Glomerular visceral epithelial cell (primary cell): ENCODE results near the gene CTIF.
A peak's percentile ranks its signal among the peaks of the same experiment; 100 is the strongest.

Experiments used
- DNase-seq: peaks from one replicate; pipeline ENCODE4 v3.0.0-alpha.2; 2016; ENCODE audit errors: extremely low spot score

The CTIF gene

DNA sequence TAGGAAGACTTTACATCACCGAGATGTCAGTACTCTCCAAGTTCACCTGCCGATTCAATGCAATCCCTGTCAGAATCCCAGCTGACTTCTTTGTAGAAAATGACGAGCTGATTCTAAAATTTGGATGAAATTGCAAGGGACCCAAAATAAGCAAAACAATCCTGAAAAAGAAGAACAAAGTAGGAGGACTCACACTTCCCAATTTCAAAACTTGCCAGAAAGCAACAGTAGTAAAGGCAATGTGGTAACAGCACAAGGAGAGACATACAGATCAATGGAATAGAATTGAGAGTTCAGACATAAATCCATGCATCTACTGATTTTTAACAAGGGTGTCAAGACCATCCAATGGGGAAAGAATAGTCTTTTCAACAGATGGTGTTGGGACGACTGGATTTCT, 359.7 kb downstream of the CTIF start:
- no peak for DNase-seq

DNA sequence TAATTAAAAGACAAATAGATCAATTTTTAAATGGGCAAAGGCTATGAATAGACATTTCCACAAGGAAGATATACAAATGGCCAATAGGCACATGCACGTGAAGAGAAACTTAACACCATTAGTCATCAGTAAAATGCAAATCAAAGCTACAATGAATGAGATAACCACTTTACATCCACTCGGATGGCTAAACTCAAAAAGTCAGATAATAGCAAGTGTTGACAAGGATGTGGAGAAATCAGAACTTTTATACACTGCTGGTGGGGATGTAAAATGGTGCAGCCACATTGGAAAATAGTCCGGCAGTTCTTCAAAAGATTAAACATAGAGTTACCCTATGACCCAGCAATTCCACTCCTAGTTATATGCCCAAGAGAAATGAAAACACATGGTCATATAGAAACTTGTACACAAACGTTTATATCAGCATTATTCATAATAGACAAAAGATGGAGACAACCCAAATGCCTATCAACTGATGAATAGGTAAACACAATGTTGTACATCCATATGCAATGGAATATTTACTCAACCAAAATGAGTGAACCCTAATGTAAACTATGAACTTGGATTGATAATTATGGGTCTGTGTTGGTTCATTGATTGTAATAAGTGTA, 360.8 kb downstream of the CTIF start:
- DNase-seq: no peak

DNA sequence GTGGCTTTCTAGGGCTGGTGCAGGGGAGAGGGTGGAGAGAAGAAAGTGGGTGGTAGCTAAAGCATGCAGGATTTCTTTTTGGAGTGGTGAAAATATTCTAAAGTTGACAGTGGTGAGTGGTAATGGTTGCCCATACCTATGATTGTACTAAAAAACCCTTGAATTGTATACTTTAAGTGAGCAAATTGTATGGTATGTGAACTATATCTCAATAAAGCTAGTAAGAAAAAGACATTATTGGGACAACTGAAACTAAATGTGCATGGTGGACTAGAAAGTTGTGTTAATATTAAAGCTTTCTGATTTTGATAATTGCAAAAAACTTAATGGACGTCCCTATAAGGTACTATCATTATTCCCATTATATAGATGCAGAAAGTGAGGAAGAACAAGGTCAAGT, 361.6 kb downstream of the CTIF start:
- no peak for DNase-seq

DNA sequence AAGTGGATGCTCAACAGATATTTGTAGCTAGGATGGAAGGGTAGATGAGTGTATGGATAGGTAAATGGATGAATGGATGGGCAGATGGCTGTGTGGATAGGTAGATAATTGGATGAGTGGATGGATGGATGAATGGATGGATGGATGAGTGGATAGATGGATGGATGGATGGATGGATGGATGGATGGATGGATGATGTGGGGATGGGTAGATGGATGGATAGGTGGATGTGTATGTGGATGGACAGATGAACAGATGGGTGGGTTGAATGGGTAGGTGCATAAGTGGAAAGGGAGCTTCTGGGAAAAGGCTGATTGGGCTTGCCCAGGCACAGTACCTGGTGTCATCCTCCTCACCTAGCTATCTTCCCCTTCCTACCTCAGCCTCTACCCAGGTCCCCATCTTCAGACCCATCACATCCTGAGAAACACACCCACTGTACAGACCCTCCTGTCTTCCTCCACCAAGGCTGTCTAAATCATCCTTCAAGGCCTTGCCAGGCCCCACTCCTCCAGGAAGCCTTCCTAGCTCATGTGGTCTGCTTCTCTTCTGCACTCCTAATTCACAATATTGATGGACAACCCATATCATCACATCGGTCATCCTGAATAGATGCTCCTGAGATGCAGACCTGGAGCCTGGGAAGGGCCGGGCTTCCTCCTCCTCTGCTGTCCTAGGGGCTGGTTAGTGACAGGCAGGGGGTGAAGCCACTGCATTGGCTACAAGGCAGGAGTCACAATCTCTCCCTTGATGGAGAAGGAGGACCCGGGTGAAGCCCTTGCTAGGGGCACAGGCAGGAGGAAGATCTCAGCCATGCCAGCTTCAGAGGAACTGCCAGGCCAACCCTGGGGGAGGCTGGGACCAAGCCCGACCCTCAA, 362.6 kb downstream of the CTIF start:
- no peak for DNase-seq

DNA sequence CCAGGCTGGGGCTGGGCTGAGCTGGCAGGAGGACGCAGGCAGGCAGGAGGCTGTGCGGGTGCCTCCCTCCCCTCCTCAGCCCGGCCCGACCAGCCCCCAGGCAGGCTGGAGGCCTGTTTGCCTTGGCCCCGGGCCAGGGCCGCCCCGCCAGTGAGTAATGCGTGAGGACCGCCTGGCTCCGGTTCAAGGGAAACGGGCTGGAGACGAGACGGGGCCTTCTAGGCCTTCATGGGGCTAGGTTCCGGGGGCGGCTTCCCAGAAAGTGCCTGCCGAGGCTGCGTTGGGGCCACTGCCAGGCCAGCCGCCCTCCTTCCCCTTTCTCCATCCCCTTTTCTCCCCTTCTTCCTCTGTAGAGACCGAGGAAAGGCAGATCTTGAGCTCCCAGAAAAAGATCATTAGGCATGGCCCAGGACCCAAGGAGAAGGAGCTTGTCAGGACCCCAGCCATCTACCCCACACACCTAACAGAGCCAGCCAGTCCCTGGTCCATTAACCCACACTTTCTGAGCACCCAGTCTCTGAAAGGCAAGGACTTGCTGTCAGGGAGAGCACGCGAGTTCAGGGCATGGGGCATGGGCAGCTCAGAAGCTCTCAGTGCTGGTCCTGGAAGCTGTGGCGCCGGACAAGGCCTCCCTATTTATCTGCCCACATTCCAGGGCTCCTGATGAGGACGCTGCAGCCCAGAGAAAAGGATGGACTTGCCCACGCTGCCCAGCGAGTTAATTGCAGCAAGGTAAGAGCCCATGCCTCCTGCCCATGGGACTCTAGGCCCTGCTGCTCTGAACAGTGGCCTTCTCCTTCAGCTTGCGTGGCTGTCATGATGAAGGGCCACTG, 363.4 kb downstream of the CTIF start:
- DNase-seq: peak; percentile 97

DNA sequence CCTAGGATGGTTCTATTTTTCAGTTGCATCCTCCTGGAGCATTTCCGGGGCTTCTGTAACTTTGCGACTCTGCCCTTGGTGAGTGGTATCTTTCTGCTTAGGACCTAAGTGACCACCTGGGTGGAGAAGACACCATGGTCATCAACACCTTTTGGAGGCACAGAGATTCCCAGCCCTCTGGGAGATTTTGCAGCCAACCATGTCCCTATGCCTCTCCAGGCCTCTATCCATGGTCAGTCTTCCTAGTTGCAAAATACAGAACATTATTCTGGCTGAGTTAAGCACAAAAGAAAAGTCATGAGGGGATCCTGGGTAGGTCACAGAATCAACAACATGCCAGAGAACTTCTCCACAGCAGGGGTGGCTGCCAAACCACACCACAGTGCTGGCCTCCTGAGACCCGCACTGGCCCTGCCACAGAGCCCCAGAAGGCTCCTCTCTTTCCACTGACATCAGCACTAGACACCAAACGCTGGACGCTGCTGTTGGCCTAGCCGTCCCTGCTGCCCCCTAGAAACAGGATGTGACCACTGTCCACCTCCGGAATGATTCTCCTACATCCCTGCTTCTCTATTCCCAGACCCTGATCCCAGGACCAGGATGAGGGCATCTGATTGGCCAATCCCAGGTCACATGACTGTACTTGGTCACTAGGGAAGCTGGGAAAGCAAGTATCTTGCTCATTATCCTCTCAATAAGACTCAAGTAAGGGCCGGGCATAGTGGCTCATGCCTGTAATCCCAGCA, 364.2 kb downstream of the CTIF start:
- DNase-seq: peak; percentile 54

DNA sequence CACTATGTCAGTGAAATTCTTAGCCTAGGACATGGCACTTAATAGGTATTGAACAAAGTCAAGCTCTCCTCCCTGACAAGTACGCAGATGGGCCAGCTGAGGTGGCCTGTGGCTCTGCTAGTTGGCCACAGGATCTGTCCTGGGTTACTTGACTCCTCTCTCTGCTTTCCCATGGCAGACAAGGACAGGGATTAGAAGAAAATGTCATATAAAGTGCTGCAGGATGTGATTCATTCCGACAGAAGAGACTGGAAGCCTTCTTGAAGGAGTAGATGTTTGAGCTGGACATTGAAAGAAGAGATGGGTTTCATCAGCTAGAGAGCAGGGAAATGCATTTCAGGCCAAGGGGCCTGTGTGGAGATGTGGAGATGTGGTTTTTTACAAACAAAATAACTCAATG, 365.3 kb downstream of the CTIF start:
- DNase-seq: no peak

DNA sequence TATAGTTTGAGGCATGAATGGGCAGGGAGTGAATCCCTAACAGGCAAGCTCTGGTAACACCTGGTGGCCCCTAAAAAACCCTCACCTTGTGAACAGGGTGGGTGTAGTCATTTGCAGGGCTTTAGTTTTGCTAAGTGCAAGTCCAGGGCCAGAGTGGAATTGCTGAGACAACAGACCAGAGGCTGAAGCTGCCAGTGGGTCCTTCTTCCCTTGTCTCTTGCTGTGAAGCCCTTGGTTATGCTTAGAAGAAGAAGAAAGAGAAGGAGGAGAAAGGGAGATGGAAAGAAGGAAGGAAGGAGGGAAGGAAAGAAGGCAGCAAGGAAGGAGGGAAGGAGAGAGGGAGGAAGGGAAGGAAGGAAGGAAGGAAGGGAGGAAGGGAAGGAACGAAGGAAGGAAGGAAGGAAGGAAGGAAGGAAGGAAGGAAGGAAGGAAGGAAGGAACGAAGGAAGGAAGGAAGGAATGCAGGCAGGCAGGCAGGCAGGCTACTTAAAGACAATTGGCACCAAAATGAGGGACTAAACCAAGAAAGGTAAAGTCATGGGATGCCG, 366.1 kb downstream of the CTIF start:
- DNase-seq: no peak

DNA sequence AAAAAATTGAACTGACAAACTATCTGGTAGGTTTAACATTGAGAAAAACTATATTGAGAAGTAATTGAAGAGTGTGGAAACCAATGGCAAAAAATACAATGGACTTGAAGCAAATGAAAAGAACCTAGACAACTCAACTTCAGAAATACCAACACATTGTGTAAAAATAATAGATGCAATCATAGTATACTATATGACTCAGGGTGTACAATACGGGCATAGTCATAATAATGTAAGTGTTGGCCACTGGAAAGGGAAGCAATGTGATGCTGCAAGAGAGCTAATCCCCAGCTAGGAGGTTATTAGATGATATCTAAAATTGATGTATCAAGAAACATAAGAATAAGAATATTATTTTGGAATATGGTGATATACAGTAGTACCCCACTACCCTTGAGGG, 366.7 kb downstream of the CTIF start:
- DNase-seq: no peak

DNA sequence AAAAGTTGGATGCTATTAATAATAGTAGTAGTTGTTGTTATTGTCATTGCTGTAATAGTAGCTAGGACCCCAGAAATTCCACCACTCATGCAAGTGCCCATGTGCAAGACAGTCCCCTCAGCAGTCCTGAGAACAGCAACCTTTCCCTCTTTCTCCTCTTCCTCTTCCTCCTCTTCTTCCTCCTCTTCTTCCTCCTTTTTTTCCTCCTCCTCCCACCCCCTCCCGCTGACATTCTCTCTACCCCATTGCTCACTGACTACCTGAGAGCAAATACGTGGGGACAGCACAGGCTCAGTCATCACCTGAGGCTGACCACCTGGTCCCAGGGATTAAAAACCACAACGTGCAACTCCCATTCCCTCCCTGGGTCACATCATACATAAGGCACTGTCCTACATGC, 370.1 kb downstream of the CTIF start:
- no peak for DNase-seq

DNA sequence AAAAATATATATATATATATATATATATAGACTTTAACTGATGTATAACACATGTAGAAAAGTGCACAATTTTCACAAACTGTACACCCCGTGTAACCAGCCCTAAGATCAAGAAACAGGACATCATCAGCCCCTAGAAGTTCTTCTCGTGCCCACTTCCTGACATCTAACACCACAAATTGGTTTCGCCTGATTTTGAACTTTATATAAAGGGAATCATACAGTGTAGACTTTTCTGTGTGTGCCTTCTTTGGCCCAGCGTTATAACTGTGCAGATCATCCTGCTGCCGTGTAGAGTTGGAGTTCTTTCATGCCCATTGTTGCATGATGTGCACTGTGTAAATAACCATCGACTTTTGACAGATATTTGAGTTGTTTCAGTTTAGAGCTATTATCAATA, 370.9 kb downstream of the CTIF start:
- no peak for DNase-seq

DNA sequence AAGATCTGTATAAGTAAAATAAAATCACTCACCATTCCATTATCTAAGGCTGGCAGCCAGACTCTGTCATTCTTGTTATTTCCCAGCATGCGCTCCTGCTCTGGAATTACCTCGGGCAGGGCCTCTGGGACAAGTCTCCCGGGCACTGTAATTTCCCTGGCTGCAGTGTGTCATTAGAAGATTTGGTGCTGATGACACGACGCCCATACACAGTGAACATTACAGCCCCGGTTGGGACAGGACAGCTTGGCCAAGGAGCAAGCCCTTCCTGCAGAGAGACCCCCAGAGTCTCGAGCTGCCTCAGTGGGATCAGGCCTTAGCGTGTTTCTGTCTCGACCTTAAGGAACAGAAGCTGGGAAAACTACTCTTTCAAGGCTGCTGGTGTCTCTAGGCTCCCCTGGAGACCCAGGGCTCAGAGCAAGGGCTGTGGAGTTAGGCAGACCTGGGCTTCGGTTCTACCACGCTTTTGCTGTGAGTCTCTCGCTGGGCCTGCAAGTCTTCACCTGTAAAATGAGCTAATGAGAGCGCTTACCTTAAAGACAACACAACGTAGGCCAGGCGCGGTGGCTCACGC, 372.2 kb downstream of the CTIF start:
- DNase-seq: no peak
